Suppressor macrophage treated with lipopolysaccharide for 1 hour (primary cell): ENCODE data around the gene SLC9A4.
A peak's percentile ranks its signal among the peaks of the same experiment; 100 is the strongest.

ENCODE experiments used
- DNase-seq, 3 donors: peaks; one replicate each; pipeline ENCODE4 v3.0.0-alpha.2; 2020 to 2022

Gene SLC9A4, protein sequence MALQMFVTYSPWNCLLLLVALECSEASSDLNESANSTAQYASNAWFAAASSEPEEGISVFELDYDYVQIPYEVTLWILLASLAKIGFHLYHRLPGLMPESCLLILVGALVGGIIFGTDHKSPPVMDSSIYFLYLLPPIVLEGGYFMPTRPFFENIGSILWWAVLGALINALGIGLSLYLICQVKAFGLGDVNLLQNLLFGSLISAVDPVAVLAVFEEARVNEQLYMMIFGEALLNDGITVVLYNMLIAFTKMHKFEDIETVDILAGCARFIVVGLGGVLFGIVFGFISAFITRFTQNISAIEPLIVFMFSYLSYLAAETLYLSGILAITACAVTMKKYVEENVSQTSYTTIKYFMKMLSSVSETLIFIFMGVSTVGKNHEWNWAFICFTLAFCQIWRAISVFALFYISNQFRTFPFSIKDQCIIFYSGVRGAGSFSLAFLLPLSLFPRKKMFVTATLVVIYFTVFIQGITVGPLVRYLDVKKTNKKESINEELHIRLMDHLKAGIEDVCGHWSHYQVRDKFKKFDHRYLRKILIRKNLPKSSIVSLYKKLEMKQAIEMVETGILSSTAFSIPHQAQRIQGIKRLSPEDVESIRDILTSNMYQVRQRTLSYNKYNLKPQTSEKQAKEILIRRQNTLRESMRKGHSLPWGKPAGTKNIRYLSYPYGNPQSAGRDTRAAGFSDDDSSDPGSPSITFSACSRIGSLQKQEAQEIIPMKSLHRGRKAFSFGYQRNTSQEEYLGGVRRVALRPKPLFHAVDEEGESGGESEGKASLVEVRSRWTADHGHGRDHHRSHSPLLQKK

DNA sequence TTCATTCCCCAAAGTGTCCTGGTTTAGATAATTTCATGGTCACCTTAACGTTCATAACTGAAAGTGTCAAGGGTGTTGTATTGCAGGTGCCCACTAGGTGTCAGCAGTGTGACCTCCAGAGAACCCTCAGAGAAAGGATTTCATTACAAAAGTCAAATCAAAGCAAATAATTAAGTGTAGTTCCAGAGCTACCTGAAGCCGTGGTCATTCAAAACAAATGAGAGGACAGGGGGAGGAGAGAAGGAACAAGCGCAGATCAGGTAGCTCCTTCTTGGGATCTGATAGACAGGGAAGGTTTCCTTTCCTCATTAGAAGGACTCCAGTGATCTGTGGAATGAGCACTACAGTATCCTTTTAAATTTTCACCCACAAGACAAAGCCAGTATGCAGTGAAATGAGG lies at the start of gene SLC9A4:
Gene SLC9A4, plus strand, starts transcription at position 207 of the 400 bp plus-strand sequence. CDS start 534 bp downstream, outside the sequence.
- peak; percentile 54 to 69 (median 63) for DNase-seq

DNA sequence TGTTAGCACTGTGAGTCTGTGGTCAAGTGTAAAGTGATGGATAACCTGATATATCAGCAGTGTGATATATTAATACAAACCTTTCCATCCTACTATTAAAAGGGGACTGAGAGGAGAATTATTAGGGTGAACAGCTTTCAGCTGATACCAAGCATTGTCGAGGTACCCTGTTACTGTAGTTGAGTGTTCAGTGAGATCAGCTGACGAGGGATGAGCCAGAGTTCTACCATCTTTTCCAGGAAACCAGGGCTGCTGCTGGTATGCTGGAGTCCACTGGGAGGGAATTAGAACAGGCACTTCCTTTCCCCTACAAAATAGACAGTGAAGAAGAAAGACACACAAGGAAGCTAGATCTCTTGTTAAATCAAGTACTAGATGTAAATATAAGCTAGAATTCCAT lies 49.7 kb upstream of the SLC9A4 start:
- no peak for DNase-seq

DNA sequence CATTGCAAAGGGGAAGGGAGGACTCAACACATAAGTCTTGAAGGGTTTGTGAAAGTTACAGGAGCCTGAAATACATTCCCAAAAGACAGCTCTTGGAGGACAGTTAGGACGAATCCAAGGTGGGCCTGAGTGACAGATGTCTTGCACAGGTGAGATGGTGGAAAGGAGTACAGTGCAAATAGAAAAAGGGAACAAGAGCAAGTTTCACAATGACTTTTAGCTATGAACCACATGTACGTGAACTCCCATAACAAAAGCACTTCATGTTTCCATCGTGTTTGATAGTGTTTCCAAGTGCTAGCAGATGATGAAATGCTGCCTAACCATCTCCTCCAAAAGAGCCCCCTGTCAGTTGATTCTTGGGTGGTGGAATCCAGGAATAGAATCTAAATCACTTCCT lies 48.3 kb upstream of the SLC9A4 start:
- DNase-seq, result no peak

DNA sequence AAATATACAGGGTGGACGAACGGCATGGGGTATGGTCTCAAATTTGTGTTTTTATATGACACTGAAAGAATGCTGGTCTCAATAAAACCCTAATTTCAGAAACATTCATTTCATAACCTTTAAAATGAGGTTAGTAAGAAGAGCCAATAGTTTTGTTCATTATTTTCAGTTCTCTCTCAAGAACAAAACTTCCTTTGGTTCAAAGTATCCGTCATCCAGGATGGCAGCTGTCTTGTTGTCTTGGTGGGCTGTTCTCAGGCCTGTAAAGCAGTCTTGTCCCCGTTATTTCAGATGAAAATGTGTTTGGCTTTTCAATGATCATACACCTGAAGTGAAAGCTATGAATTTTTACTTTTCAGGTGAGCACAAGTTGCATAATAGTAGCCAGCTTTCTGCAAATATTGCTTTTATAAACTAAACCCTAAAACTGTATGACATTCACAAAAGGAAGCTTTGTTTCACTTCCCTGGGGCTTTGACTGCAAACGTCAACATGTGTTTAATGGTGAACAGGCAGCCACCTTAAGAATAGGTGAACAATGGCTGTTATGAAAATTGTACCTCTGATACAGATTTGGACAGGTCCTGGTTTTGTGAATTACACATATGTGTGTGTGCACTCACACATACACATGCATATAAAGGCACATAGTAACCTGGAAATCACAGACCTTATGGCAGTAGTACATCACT lies 47.4 kb upstream of the SLC9A4 start:
- DNase-seq, result no peak

DNA sequence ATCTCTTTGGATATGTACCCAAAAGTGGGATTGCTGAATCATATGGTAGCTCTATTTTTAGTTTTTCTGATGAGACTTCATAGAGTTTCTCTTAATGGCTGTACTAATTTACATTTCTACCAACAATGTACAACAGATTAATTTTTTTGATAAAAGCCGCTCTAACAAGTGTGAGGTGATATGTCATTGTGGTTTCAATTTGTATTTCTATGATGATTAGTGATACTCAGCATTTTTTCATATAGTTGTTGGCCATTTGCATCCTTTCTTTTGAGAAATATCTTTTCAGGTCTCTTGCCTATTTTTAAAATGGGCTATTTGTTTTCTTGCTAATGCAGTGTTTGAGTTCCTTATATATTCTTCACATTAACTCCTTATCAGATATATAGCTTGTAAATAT lies 45.8 kb upstream of the SLC9A4 start:
- DNase-seq, result no peak

DNA sequence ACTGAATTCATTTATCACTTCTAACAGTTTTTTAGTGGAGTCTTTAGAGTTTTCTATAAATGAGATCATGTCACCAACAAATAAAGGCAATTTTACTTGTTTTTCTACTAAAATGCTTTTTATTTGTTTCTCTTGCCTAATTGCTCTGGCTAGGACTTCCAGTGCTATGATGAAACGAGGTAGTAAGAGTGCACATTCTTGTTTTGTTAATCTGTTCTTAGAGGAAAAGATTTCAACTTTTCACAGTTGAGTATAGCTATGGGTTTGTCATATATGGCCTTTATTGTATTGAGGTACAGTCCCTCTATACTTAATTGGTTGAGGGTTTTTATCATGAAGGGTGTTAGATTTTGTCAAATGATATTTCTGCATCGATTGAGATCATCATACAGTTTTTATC lies 44.5 kb upstream of the SLC9A4 start:
- no peak for DNase-seq

DNA sequence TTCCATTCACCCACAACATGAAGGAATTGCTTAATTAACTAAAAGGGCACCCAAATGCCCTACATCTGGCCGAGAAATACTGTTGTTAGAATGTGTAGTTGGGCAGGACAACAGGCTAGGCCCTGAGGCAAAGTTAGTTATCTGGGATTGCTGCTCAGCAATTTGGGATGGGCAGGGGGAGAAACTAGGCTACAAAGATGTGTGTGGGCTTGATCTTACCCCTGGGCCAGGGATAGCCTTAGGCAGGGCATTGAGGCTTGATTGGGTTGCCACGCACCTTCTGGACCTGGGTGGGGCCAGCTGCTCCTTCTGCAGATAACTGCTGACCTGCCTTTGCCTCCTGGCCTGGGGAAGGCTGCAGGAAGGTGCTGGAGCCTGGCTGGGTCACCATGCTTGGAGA lies 40.6 kb upstream of the SLC9A4 start:
- DNase-seq, result no peak

DNA sequence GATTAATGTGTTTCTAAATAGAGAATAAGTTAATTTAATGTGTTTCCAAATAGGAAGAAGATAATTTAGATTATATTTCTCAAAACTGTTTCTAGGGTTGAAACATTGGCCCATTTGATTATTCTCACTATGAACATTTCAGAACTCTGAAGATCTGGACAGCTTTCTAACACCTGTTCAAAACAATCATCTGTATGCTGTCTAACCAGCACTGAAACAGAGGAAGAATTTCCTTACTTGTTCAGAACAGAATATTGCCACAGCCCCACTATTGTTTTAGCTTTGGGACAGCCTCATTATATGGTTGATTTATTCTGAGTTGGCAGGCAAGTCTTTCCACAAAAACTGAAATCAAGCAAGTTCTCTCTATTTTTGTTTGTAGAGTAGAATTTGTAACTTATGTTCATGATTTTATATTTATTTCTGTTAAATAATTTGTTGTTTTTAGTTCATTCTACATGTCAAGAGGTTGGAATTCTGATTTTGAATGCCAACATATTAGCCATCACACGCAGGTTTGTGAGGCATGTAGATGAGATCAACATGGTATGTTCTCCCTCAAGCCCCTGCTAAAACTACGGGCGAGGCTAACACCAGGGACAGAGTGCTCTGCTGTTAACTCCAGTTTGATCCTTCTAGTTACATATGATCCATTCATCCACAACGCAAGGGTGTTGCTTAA lies 38.9 kb upstream of the SLC9A4 start:
- peak in 1 of 3 donors; percentile 6 for DNase-seq

DNA sequence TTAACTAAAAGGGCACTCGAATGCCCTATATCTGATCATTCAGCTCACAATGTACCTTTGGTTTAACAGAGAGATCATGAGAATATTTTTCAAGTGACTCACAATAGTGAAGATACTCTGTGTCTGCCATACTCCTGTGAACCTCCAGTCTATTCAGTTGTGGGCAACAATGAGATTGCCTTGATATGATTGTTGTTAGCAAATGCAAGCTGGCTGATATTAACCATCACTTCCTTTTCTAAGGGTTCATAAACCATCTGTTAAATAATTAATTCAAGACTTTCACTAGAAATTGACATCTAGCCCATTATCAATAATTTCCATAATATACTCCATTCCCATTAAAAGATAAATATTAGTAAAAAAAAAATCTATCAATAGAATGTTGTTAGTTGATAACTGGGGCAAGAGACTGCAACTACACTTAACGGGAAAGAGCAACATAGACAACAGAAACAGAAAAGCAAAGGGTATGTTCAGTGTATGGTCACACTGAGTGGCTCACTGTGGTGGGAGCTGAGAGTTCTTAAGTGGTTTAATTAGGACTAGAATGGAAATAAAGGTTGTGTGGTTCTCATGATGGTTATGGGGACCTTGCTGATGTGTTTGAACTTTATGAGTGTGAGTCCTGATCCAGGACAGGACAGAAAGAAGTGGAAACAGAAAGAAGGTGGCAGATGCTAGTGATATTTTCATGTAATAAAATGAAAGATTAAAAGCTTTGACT lies 38.2 kb upstream of the SLC9A4 start:
- peak in 1 of 3 donors; percentile 8 for DNase-seq

DNA sequence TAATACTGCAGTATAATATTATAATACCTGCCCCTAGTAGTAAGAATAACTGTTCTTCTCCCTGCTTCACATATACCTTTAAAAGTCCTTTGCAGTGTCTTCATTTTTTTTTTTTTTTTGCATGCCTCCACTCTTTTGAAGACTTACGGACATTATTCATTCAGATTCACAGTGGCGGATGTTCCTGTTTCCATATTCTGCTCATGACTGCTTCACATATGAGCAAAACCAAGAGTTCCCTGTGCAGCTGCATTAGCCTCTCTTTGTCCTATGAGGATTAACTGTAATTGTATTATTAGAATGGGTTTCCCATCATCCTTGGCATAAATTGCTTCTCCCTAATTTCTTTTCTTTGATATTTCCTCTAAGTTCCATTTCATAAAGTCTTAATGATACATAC lies 37.3 kb upstream of the SLC9A4 start:
- DNase-seq, result peak; percentile 56 to 85 (median 76)

DNA sequence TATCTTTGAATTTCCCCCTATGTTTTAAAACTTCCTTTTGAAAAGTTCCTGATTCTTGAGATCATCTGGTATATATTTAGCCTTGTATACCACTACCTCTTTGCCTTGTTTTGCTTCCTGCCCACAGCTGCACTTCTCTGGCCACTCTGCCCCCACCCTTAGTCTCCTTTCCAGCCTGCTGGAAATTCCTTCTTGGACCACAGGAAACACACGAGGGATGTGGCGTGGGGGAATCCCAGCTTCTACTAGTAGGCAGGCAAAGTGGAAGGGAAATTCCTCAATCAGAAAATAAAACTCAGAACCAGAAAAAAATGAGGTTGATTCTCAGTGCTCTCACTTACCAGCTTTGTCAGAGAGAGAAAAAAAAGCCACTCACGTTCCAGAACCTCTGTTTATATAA lies 36.7 kb upstream of the SLC9A4 start:
- peak; percentile 92 to 95 (median 94) for DNase-seq

DNA sequence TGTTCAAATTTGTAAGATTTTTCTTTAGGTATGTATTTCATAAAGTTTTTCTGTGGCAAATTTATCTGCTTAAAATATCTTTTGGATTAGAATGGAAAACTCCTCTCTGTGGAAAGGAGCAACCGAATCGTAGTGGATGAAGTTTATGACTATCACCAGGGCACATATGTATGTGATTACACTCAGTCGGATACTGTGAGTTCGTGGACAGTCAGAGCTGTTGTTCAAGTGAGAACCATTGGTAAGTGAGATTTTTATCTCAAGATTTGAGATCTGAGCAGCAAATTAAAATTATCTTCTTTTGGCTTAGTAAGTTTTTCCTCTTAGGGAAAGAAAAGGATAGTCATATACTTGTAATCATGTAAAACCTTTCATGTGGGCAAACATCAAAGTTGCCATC lies 35.9 kb upstream of the SLC9A4 start:
- DNase-seq, result peak in 1 of 3 donors; percentile 13

DNA sequence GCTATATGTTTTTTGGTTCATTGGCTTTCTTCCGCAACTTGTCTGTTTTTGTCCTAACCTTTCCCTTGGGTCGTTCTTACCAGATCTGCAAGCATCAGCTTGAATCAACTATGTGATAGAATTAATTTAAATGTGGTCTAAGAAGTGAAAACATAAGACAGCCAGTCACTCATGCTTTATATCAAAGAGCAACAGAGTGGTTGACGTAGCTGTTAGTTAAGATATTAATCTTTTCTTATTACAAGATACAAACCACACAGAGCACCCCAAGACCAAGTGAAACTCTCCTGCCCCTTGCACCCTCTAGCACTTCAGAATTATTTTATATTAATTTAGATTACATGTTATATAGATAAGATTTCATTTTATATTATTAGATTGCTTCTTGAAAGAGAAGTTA lies 34.9 kb upstream of the SLC9A4 start:
- DNase-seq, result no peak

DNA sequence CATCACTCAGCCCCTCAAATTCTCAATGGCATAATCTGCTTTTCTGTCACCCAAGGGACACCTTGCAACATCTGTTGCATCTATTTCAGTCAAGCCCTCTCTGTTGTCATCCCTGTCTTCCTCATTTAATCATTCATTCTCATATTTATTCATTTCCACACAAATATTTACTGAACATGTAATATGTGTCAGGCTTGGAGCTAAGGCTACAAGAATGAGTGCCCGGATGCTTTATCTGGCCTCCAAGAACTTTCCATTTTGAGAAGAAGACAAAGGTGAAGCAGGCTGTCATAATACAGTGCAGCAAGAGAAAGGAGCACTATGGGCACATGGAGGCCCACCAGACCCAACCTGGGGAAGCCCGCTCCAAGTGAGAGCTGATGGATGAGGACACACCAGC lies 34.4 kb upstream of the SLC9A4 start:
- DNase-seq, result no peak

DNA sequence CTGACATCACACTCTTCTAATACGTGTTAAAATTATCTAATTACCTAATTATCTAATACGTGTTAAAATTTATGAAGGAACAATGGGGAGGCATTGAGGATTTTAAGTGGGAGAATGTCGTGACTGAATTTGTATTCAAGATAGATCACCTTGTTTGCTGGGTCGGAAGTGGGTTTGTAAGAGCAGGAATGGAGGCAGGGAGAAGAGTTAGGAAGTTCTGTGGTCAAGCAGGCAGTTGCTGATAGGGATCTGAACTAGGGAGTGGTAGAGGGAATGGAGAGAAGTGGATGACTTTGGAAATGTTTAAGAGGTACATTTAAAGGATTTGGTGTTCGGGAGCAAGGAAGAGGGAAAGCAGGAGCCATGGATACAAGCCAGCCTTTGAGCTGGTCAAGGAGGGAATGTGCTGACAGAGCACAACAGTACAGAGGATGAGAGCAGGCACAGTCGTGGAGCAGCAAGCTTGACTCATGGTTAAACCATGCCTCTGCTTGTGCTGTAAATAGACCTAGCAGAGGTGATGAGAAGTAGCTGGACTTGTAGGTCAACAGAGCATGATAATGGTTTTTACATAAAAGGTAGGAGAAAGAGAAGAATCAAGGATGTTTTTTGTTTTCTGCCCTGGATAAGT lies 33.8 kb upstream of the SLC9A4 start:
- DNase-seq, result no peak

DNA sequence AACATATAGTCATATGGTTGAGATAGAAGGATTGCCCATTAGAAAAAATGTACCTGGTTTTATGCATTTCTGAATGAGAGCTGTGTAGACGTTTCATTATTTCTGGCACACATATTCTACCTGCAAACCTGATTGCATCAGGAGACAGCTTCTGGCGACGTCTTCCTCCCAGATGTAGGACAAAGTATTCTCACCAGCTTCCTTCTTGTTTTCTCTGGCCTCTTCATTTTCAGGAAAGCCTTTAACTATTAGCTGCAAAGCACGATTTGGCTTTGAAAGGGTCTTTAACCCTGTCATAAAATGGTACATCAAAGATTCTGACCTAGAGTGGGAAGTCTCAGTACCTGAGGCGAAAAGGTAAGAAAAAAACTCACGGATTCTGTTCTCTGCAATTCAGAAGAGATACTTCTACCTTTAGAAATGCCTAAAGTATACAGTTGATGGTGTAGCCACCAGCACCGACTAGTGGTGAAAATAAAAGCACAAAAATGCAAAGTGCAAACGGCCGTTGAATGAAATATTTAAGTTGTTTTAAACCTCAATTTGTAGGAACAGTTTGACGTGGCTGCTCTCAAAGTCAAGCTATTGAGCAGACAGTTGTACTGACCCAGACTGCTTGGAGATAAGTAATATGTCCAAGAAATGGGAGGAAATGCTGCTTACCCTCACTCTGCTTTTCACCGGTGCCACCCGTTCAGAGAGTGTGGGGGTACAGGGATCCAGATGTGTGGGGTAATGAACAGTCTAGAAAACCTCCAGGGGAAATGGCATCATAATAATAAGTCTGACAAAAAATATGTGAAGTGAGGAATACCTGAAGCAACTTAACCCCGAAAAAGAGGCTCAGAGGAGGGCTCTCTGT lies 29.8 kb upstream of the SLC9A4 start:
- peak; percentile 57 to 75 (median 63) for DNase-seq

DNA sequence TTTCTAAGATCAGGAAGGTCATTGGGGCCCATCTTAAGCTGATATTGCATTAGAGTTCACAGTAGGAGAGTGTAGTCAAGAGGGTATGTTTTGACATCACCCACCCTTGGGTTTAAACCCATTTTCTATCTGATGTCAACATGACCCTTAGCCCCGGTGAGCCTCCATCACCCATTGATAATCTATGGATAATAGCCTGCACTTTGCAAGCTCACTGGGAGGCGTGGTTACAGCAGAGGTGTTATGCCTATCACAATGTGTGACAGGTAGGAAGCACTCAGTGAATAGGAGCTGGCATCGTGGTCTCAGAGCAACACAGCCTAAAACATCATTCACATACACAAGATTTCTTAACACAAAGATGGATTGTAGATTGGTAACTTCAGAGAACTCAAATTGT lies 28.8 kb upstream of the SLC9A4 start:
- DNase-seq, result no peak

DNA sequence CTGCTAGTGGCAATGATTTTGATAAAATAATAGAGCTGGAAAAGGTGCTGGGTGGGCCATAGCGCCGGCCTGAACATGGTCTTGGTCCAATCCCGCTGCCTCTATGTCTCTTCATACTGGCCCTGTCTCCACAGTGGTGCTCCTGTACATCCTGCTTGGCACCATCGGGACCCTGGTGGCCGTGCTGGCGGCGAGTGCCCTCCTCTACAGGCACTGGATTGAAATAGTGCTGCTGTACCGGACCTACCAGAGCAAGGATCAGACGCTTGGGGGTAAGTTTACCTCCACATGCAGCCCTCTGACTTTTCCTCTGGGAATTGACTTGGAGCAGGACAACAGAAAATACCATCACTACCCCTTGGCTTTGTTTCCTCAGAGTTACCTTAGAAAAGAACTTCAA lies 26.1 kb upstream of the SLC9A4 start:
- no peak for DNase-seq

DNA sequence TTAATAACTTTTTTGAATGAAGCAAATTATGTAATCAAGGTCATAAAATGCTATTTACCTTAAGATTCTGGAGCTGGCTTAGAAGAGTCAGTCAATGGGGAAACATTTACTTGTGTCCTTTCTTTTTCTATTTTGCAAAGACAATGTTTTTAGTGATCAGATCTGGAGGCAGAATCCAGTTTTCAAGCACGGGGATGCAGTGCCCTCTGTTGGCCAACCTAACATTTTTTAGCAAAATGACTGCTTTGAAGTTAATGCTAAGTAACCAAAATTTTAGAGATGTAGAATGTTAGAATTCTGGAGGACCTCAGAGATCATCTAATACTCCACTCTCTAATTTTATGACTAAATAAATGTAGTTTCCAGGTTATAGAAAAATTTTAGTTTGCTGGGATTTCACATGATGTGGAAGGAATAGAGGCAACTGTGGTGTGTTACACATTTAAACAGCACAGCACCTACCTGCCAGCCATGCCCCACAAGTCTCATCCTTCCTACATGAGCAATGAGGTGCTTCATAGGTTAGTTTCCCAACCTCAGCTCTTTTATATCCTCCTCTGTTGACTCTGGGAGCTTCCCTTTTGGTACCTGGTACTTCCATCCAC lies 23.6 kb upstream of the SLC9A4 start:
- peak; percentile 65 to 77 (median 67) for DNase-seq

DNA sequence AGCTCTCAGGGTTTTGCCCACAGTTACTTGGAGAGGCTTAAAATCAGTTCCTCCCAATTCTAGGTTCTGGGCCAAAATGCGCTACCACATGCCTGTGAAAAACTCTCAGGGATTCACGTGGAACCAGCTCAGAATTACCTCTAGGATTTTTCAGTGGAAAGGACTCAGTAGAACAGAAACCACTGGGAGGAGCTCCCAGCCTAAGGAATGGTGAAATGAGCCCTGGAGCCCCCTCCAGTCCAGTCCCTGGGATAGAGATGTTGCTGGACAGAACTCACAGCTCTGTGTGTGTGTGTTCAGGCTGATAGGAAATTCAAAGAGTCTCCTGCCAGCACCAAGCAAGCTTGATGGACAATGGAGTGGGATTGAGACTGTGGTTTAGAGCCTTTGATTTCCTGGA lies 21.1 kb upstream of the SLC9A4 start:
- no peak for DNase-seq
